H1 (cell line): ENCODE measurements around the gene ANKRD60. TPM values are rescaled to one million over a fixed set of nuclear protein-coding genes. Genes with fewer than 3 reads are reported as not detected.

Experiments
- CTBP2 ChIP-seq: IDR thresholded peaks from 2 replicates; pipeline ENCODE4 v1.7.0; 2011; ENCODE audit warnings: borderline replicate concordance, mild to moderate bottlenecking, moderate library complexity, mixed read lengths, low read length; ENCODE audit not compliant: insufficient read depth, insufficient read length
- PHF8 ChIP-seq: fragments of 200-600 bp; sonication (generic); conservative IDR thresholded peaks from 2 replicates; pipeline ENCODE4 v1.7.1; 2012; ENCODE audit warnings: low read depth, mild to moderate bottlenecking, inconsistent platforms, low read length, moderate library complexity
- POLR2AphosphoS5 ChIP-seq: IDR thresholded peaks from 2 replicates; pipeline ENCODE4 v1.6.1; 2011; ENCODE audit warnings: low read depth, low read length
- TBP ChIP-seq: IDR thresholded peaks from 2 replicates; pipeline ENCODE4 v1.6.1; 2011; ENCODE audit warnings: low read depth, low read length, improper control_type of control experiment
- polyA plus RNA-seq, 7 experiments: library from polyadenylated mRNA; depleted of rRNA in 3 of 7; stranded (reverse) in 5 of 7; unstranded in 2 of 7; fragments of >200 nt in 5 of 7; fragments of 200-250 nt in 2 of 7; gene quantifications; 1 replicate in 5 of 7; 2 replicates in 1 of 7; 4 replicates in 1 of 7; pipeline versions ENCODE4 v1.2.1 to v1.2.3, GENCODE V29; 2011 to 2013; ENCODE audit warnings: missing spikeins in 2 of 7, mixed read lengths in 2 of 7
- total RNA-seq: library from RNA; stranded (reverse); fragmentation: NEBNext Ultra II Directional; extraction: Animal tissue kit (Norgen Biotek cat#: 25700); gene quantifications from 2 replicates; pipeline ENCODE4 v1.2.1, GENCODE V29; 2021

Gene ANKRD60
- total and polyA plus RNA-seq, 2 of the 8 experiments (the other 6 are each of a cell fraction or from before 2014, with no cell fraction given), result not detected

GRCh38 chr20:58224097-58224496, 4.4 kb downstream of the ANKRD60 start (continued):
- TF ChIP-seq CTBP2, result no peak
- no peak for TF ChIP-seq TBP
- TF ChIP-seq POLR2AphosphoS5, result no peak
- TF ChIP-seq PHF8, result no peak
- TF ChIP-seq, all 59 proteins: peak for 0
